Islet precursor cell (in vitro differentiated cells): Measurements from ENCODE around the gene KRTAP19-2.
A peak's percentile ranks its signal among the peaks of the same experiment; 100 is the strongest.
"Not testable (repeated sequence)": the region's sequence is repeated elsewhere in the genome, so short reads cannot be mapped to it uniquely, and the experiment has no call there.

Experiments used
- DNase-seq: peaks from one replicate; pipeline ENCODE4 v3.0.0-alpha.2; 2018

KRTAP19-2 gene

GRCh38 chr21:30487336-30487735 is at the start of gene KRTAP19-2:
KRTAP19-2 (minus strand) TSS chr21:30487436; CDS start chr21:30487348, 88 bp downstream.
- no peak for DNase-seq

GRCh38 chr21:30518876-30519275 is 31.6 kb upstream of the KRTAP19-2 start:
- no peak for DNase-seq

- no peak for DNase-seq
Observed at GRCh38 chr21:30515681-30516080, 28.4 kb upstream of the KRTAP19-2 start.

GRCh38 chr21:30505621-30506205 is 18.5 kb upstream of the KRTAP19-2 start:
- not testable (repeated sequence) for DNase-seq

GRCh38 chr21:30502041-30502440 is 14.8 kb upstream of the KRTAP19-2 start, which contains the start of gene KRTAP19-5:
KRTAP19-5 (minus strand) TSS chr21:30502141; CDS start chr21:30502090, 51 bp downstream.
- no peak for DNase-seq

- no peak for DNase-seq
Observed at GRCh38 chr21:30497065-30497464, 9.8 kb upstream of the KRTAP19-2 start, which contains the start of gene KRTAP19-4. KRTAP19-4 (minus strand) TSS chr21:30497165; CDS start chr21:30497110, 55 bp downstream.

- no peak for DNase-seq
Observed at GRCh38 chr21:30491963-30492428, 4.8 kb upstream of the KRTAP19-2 start, which contains the start of gene KRTAP19-3. KRTAP19-3 (minus strand) TSS chr21:30492013; CDS start chr21:30491957, 56 bp downstream.

- DNase-seq = no peak
Observed at GRCh38 chr21:30486180-30486579, 1.1 kb downstream of the KRTAP19-2 start.

GRCh38 chr21:30482130-30482529 is 5.1 kb downstream of the KRTAP19-2 start:
- no peak for DNase-seq

GRCh38 chr21:30480145-30480544 is 7.1 kb downstream of the KRTAP19-2 start, which contains the start of gene KRTAP19-1:
KRTAP19-1 (minus strand) TSS chr21:30480367; CDS start chr21:30480317, 50 bp downstream.
- peak; percentile 76 for DNase-seq

GRCh38 chr21:30479259-30479658 is 8.0 kb downstream of the KRTAP19-2 start:
- no peak for DNase-seq

- peak; percentile 55 for DNase-seq
Observed at GRCh38 chr21:30478004-30478403, 9.2 kb downstream of the KRTAP19-2 start.

GRCh38 chr21:30468900-30469714 is 18.1 kb downstream of the KRTAP19-2 start:
- DNase-seq = no peak

- no peak for DNase-seq
Observed at GRCh38 chr21:30463713-30464112, 23.5 kb downstream of the KRTAP19-2 start.

- no peak for DNase-seq
Observed at GRCh38 chr21:30448514-30448913, 38.7 kb downstream of the KRTAP19-2 start.

- no peak for DNase-seq
Observed at GRCh38 chr21:30447056-30447455, 40.2 kb downstream of the KRTAP19-2 start.

GRCh38 chr21:30444204-30444603 is 43.0 kb downstream of the KRTAP19-2 start:
- no peak for DNase-seq

- no peak for DNase-seq
Observed at GRCh38 chr21:30443226-30443625, 44.0 kb downstream of the KRTAP19-2 start.

- DNase-seq = no peak
Observed at GRCh38 chr21:30439975-30440374, 47.3 kb downstream of the KRTAP19-2 start, which contains the start of gene KRTAP15-1. KRTAP15-1 (plus strand) TSS chr21:30440275; CDS start chr21:30440328, 53 bp downstream.
